A549 (cell line): ENCODE results near the gene TIMP3. TPM values are rescaled to one million over a fixed set of nuclear protein-coding genes. Genes with fewer than 3 reads are reported as not detected.

Source experiments
- ATAC-seq, 2 experiments: fragments of 200-7000 bp in 1 of 2; fragments of >200 bp in 1 of 2; cut with Nextera tagmentation in 1 of 2; cut with Tn5 transposase in 1 of 2; 3 replicates each; pipeline versions ENCODE4 v1.8.0 to v1.9.1; 2018 to 2020; ENCODE audit warnings: mild to moderate bottlenecking in 1 of 2, moderate library complexity in 1 of 2
- CTCF ChIA-PET: fragments of 300-600 bp; sonication (Branson Sonifier 250); formaldehyde crosslinking; extraction: SDS; loops from one replicate; lab custom pipeline; 2021; ENCODE audit warnings: antibody characterized with exemption, inconsistent platforms; lab: Yijun Ruan, JAX
- POLR2A ChIA-PET: fragments of 350-600 bp; formaldehyde crosslinking; extraction: SDS; loops from one replicate; lab custom pipeline; 2021; ENCODE audit warnings: antibody characterized with exemption, inconsistent platforms; lab: Yijun Ruan, JAX
- DNase-seq, 2 experiments: peaks; one replicate each; pipeline versions ENCODE4 v3.0.0 to v3.0.0-alpha.2; 2011 to 2016; ENCODE audit warnings: low read depth in 1 of 2, low spot score in 1 of 2
- FAIRE-seq: peaks from 2 replicates; lab custom pipeline; 2011; peaks lifted over from hg19 to GRCh38; lab: Jason Lieb, UNC
- H3K27ac ChIP-seq, 2 experiments: fragments of >200 bp; sonication (Bioruptor Twin); formaldehyde crosslinking; 3 replicates each; pipeline ENCODE4 v1.5.1; 2016 to 2017
- H3K4me1 ChIP-seq: fragments of >200 bp; sonication (Bioruptor Twin); formaldehyde crosslinking; 3 replicates; pipeline ENCODE4 v1.6.1; 2016
- H3K4me2 ChIP-seq: fragments of >200 bp; sonication (Bioruptor Twin); formaldehyde crosslinking; 3 replicates; pipeline ENCODE4 v1.6.1; 2016
- H3K4me3 ChIP-seq: fragments of >200 bp; sonication (Bioruptor Twin); formaldehyde crosslinking; 3 replicates; pipeline ENCODE4 v1.5.1; 2016
- H3K9me3 ChIP-seq: fragments of >200 bp; sonication (Bioruptor Twin); formaldehyde crosslinking; 3 replicates; pipeline ENCODE4 v1.6.1; 2016
- BCL3 ChIP-seq: fragments of >200 bp; sonication (Bioruptor Twin); formaldehyde crosslinking; IDR thresholded peaks from 3 replicates; pipeline ENCODE4 v1.6.1; 2016
- CBX2 ChIP-seq: fragments of 200-600 bp; sonication (generic); IDR thresholded peaks from 2 replicates; pipeline ENCODE4 v1.6.1; 2016; ENCODE audit warnings: low read depth, mild to moderate bottlenecking, borderline replicate concordance
- CBX8 ChIP-seq: fragments of 200-600 bp; sonication (generic); IDR thresholded peaks from 2 replicates; pipeline ENCODE4 v1.6.1; 2016
- CTCF ChIP-seq: fragments of >200 bp; sonication (Bioruptor Twin); formaldehyde crosslinking; IDR thresholded peaks from 3 replicates; pipeline ENCODE4 v1.5.1; 2016
- EHMT2 ChIP-seq: fragments of 200-600 bp; sonication (generic); IDR thresholded peaks from 2 replicates; pipeline ENCODE4 v1.6.1; 2016; ENCODE audit warnings: antibody characterized with exemption, low read depth, mild to moderate bottlenecking, moderate library complexity
- ESRRA ChIP-seq: fragments of 150-350 bp; IDR thresholded peaks from 2 replicates; pipeline ENCODE4 v1.6.1; 2014; ENCODE audit warnings: mild to moderate bottlenecking, low read length, borderline replicate concordance
- FOSB ChIP-seq: fragments of 250-450 bp; sonication (Bioruptor Pico); IDR thresholded peaks from 2 replicates; pipeline ENCODE4 v1.5.0; 2020; ENCODE audit warnings: mild to moderate bottlenecking, moderate library complexity
- GATA3 ChIP-seq: IDR thresholded peaks from 2 replicates; pipeline ENCODE4 v1.6.1; 2012; ENCODE audit warnings: borderline replicate concordance
- HDAC2 ChIP-seq: fragments of 200-600 bp; sonication (generic); IDR thresholded peaks from 2 replicates; pipeline ENCODE4 v1.6.1; 2016
- HMGXB4 ChIP-seq: fragments of 250-450 bp; sonication (Bioruptor Pico); IDR thresholded peaks from 2 replicates; pipeline ENCODE4 v1.5.0; 2021; ENCODE audit warnings: mild to moderate bottlenecking, moderate library complexity, borderline replicate concordance
- MAZ ChIP-seq: fragments of 150-350 bp; IDR thresholded peaks from 2 replicates; pipeline ENCODE4 v1.6.1; 2014; ENCODE audit warnings: antibody characterized with exemption, low read depth, low read length, borderline replicate concordance
- NPAS2 ChIP-seq: fragments of 250-450 bp; sonication (Bioruptor Pico); IDR thresholded peaks from 2 replicates; pipeline ENCODE4 v1.8.0; 2022; ENCODE audit warnings: mild to moderate bottlenecking, moderate library complexity, borderline replicate concordance
- POLR2AphosphoS2 ChIP-seq: conservative IDR thresholded peaks from 2 replicates; pipeline ENCODE4 v1.6.1; 2012; ENCODE audit warnings: low read length, improper control_type of control experiment, inconsistent platforms
- REST ChIP-seq: fragments of 200-600 bp; sonication (generic); IDR thresholded peaks from 2 replicates; pipeline ENCODE4 v1.6.1; 2016; ENCODE audit warnings: antibody characterized with exemption, mild to moderate bottlenecking, moderate library complexity
- ZNF302 ChIP-seq: fragments of 250-450 bp; sonication (Bioruptor Pico); IDR thresholded peaks from 2 replicates; pipeline ENCODE4 v1.9.0; 2021; ENCODE audit warnings: inconsistent platforms, mild to moderate bottlenecking, moderate library complexity
- WGBS: methylation state at CpG from one replicate; pipeline ENCODE4 v1.1.6; 2017; ENCODE audit errors: missing lambda C conversion rate; 5-methylcytosine and 5-hydroxymethylcytosine counted together
- polyA plus RNA-seq, 4 experiments: library from polyadenylated mRNA; depleted of rRNA in 3 of 4; stranded (reverse); fragments of >200 nt; fragmentation: RNase III in 1 of 4; extraction: RNeasy Plus Mini Kit Qiagen cat#74134 plus additional on column Dnase treatment in 1 of 4; gene quantifications; 2 replicates in 3 of 4; 3 replicates in 1 of 4; pipeline ENCODE4 v1.2.3, GENCODE V29; 2011 to 2017
- TF ChIP-seq, protein P1 (sequence below): fragments of 250-450 bp; sonication (Bioruptor Pico); IDR thresholded peaks from 2 replicates; pipeline ENCODE4 v1.5.0; 2020; ENCODE audit warnings: low read depth, mild to moderate bottlenecking, moderate library complexity
- TF ChIP-seq, protein P2 (sequence below): fragments of 150-350 bp; IDR thresholded peaks from 2 replicates; pipeline ENCODE4 v1.6.1; 2014; ENCODE audit warnings: low read depth, mild to moderate bottlenecking, low read length
- TF ChIP-seq, protein P3 (sequence below): IDR thresholded peaks from 2 replicates; pipeline ENCODE4 v1.6.1; 2012

The TIMP3 gene
- polyA plus RNA-seq, 2 of the 4 experiments (the other 2 are of a cell fraction) = 1.4 to 1.7 TPM

GRCh38 chr22:32806296-32806695, 4.8 kb downstream of the TIMP3 start (continued):
- TF ChIP-seq BCL3 = no peak
- no peak for TF ChIP-seq FOSB (CRISPR knock-in tag)

- WGBS = 16% methylated on average over 4 of the region's 4 CpGs
- ChIA-PET CTCF (interaction anchor here (0.5 to 3.6 kb wide), 2 partner anchors 12 to 468 kb away, joined by 5 to 26 read pairs; no protein-coding TSS in a partner anchor), POLR2A (no interaction called here)
- ATAC-seq = no peak
- FAIRE-seq = no peak
- H3K4me1 ChIP-seq = no peaks in the 10 kb centered on the region
- TF ChIP-seq REST (no peak), HMGXB4 (CRISPR knock-in tag) (no peak), HDAC2 (no peak), ZNF302 (no peak)
- TF ChIP-seq, all 56 proteins: peak for 0
- H3K4me2 ChIP-seq = no peak overlapping the region
- DNase-seq = no peak
- H3K4me3 ChIP-seq = no peak overlapping the region
- no peak overlapping the region for H3K27ac ChIP-seq
- no peaks in the 10 kb centered on the region for H3K9me3 ChIP-seq
These were observed 6.5 kb downstream of the TIMP3 start for GRCh38 chr22:32808038-32808445.

DNA sequence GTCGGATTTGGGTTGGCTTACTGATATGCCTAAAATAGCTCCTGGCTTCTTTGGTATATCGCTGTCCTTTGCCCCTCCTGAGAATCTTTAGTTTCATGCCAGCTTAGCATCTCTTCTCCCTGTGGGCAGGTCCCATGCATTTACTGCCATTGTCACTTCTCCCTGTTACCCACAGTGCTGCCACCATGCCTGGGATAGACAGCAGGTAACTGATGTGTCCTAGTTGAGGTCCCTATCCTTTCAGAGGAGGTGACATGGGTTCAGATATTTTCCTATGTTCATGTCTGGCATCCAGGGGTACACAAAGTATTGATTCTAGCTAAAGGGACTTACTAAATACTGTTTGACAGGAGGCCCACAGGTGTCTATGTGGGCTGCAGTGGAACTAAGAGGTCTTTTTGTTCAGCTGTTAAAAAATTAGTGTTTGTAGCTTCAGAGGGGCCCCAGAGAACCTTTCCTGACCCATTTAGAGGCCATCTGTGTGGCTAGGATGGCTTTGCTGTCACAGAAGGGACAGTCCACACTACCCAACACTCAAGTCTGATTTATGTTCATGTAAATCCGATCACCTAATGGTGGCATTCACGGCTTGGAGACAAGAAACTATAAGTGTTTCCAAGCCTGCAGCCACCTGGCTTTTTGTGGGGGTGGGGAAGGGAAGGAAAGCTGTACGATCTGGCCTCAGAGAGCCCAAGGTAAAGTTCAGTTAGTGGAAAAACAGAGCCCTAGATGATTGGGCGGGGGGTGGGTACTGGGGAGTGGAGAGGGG, 8.5 kb downstream of the TIMP3 start:
- ChIA-PET POLR2A (no interaction called here), CTCF (interaction anchor here (0.6 to 2.4 kb wide), 5 partner anchors 13 to 281 kb away, joined by 3 to 11 read pairs (median 4); no protein-coding TSS in a partner anchor)
- H3K4me3 ChIP-seq = no peak overlapping the region
- ATAC-seq = no peak
- no peak for DNase-seq
- no peaks in the 10 kb centered on the region for H3K4me1 ChIP-seq
- H3K4me2 ChIP-seq = no peak overlapping the region
- H3K9me3 ChIP-seq = no peaks in the 10 kb centered on the region
- WGBS = 21% methylated on average over 4 of the region's 6 CpGs
- no peak for FAIRE-seq
- no peak overlapping the region for H3K27ac ChIP-seq
- TF ChIP-seq CBX2 (no peak), MAZ (no peak), HMGXB4 (CRISPR knock-in tag) (no peak), GATA3 (no peak), CBX8 (no peak), ESRRA (no peak), NPAS2 (no peak), EHMT2 (no peak), POLR2AphosphoS2 (no peak), CTCF (no peak)
- TF ChIP-seq, protein P1, sequence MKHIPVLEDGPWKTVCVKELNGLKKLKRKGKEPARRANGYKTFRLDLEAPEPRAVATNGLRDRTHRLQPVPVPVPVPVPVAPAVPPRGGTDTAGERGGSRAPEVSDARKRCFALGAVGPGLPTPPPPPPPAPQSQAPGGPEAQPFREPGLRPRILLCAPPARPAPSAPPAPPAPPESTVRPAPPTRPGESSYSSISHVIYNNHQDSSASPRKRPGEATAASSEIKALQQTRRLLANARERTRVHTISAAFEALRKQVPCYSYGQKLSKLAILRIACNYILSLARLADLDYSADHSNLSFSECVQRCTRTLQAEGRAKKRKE (CRISPR knock-in tag) = no peak
- TF ChIP-seq, protein P2, sequence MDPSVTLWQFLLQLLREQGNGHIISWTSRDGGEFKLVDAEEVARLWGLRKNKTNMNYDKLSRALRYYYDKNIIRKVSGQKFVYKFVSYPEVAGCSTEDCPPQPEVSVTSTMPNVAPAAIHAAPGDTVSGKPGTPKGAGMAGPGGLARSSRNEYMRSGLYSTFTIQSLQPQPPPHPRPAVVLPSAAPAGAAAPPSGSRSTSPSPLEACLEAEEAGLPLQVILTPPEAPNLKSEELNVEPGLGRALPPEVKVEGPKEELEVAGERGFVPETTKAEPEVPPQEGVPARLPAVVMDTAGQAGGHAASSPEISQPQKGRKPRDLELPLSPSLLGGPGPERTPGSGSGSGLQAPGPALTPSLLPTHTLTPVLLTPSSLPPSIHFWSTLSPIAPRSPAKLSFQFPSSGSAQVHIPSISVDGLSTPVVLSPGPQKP = no peak
- TF ChIP-seq, protein P3, sequence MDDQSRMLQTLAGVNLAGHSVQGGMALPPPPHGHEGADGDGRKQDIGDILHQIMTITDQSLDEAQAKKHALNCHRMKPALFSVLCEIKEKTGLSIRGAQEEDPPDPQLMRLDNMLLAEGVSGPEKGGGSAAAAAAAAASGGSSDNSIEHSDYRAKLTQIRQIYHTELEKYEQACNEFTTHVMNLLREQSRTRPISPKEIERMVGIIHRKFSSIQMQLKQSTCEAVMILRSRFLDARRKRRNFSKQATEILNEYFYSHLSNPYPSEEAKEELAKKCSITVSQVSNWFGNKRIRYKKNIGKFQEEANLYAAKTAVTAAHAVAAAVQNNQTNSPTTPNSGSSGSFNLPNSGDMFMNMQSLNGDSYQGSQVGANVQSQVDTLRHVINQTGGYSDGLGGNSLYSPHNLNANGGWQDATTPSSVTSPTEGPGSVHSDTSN = no peak
